ENCODE data around the gene ADGRL4.

ADGRL4 gene

DNA sequence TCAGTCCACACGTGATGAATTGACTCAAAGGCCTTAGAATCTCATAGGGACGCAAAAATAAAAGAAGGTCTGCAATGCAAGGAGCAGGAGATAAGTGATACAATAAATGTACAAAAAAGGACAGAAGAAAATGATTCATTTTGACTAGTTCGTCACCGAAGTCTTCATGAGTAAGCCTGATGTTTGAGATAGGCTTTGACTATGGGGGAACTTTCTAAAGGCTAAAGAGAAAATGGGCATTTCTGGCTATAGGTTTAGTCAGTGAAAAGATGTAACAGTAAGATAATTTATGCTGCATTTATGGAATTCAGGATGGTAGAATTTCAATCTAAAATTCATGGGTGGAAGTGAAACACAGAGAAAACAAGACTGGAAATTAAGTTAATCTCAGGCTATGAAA lies 163.0 kb downstream of the ADGRL4 start:
- no peak for DNase-seq (ENCODE audit: extremely low read depth, insufficient read length)
- Histone ChIP-seq H3K4me3 (replicated peaks; ENCODE audit: low read depth, low read length) (no peak overlapping the region), H3K36me3 (ENCODE audit: control insufficient read depth, insufficient read depth, low read length) (no peaks in the 10 kb centered on the region), H3K27me3 (replicated peaks; ENCODE audit: control insufficient read depth, insufficient read depth, low read length) (no peaks in the 10 kb centered on the region)
- TF ChIP-seq, protein P1, sequence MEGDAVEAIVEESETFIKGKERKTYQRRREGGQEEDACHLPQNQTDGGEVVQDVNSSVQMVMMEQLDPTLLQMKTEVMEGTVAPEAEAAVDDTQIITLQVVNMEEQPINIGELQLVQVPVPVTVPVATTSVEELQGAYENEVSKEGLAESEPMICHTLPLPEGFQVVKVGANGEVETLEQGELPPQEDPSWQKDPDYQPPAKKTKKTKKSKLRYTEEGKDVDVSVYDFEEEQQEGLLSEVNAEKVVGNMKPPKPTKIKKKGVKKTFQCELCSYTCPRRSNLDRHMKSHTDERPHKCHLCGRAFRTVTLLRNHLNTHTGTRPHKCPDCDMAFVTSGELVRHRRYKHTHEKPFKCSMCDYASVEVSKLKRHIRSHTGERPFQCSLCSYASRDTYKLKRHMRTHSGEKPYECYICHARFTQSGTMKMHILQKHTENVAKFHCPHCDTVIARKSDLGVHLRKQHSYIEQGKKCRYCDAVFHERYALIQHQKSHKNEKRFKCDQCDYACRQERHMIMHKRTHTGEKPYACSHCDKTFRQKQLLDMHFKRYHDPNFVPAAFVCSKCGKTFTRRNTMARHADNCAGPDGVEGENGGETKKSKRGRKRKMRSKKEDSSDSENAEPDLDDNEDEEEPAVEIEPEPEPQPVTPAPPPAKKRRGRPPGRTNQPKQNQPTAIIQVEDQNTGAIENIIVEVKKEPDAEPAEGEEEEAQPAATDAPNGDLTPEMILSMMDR (IDR thresholded peaks at IDR 0.05; ENCODE audit: insufficient read depth, low read length, poor library complexity, severe bottlenecking): no peak

DNA sequence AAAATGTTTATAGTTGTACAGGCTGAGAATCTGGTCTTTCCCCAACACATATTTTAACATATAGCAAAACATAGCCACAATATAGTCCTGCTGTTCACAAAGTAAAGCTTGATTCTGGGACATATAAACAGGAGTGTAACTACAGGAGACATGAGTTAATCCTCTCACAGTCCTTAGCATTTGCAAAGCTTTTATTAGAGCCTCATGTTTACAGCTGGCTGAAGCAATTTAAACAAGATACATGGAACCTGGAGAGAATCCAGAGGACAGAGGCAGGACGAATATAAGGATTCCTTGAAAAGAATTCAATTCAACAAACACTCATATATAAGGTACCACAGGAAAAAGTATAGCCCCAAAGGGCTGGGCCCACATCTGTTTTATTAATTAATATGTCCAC lies 163.4 kb downstream of the ADGRL4 start:
- H3K27me3 ChIP-seq (replicated peaks; ENCODE audit: control insufficient read depth, insufficient read depth, low read length): no peaks in the 10 kb centered on the region
- no peak for DNase-seq (ENCODE audit: extremely low read depth, insufficient read length)
- H3K4me3 ChIP-seq (replicated peaks; ENCODE audit: low read depth, low read length): no peak overlapping the region
- TF ChIP-seq, protein P1 (IDR thresholded peaks at IDR 0.05; ENCODE audit: insufficient read depth, low read length, poor library complexity, severe bottlenecking): no peak
- no peaks in the 10 kb centered on the region for H3K36me3 ChIP-seq (ENCODE audit: control insufficient read depth, insufficient read depth, low read length)

DNA sequence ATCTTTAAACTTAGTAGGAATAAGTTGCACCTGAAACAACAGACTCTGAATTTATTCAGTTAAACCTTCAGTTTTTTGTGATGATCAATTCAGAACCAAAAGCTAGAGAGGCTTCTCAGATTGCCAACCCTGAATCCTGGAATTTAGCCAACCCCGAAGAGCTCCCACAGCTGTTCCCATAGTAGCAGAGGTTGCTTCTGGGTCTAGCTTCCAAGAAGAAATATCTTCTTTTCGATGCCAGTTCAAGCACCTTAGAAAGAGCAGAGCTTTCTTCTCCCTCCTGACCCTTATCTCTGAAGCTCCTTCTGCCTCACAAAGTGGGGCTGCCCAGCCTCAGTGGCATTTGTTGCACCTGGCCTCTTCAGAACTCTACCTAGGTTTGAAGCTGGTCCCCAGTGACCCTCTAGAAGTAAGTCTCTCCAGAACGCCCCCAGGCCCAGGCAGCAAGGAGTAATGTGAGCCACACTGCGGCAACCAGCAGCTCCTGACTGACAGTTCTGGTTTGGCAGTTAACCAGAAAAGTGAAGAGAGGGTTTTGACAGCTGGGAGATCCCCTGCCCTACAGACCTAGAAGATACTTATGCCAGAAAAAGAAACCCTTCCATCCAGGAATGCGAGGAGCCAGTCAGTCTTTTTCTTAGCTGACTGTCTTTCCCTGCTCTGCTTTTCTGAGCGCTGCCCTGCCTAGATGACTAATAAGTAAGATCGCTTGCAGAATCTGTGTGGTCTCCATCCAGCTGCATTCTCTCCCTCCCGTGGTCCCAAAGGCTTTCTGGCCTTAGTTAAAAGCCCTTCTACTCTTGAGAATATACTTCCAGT lies 165.9 kb downstream of the ADGRL4 start:
- no peaks in the 10 kb centered on the region for H3K36me3 ChIP-seq (ENCODE audit: control insufficient read depth, insufficient read depth, low read length)
- no peaks in the 10 kb centered on the region for H3K27me3 ChIP-seq (replicated peaks; ENCODE audit: control insufficient read depth, insufficient read depth, low read length)
- H3K4me3 ChIP-seq (replicated peaks; ENCODE audit: low read depth, low read length): no peak overlapping the region
- DNase-seq (ENCODE audit: extremely low read depth, insufficient read length): no peak
- TF ChIP-seq, protein P1 (IDR thresholded peaks at IDR 0.05; ENCODE audit: insufficient read depth, low read length, poor library complexity, severe bottlenecking): no peak

Measured in GM06990 (cell line).